OCI-LY3 (cell line): ENCODE results near the gene BNC2.

Experiments
- CTCF ChIP-seq: fragments of 200-600, 300-600 bp; sonication (generic); IDR thresholded peaks from 2 replicates; pipeline ENCODE4 v1.5.1; 2014; ENCODE audit warnings: antibody characterized with exemption, low read length, low read depth
- EZH2phosphoT487 ChIP-seq: fragments of 200-600 bp; shearing (Covaris generic); IDR thresholded peaks from 2 replicates; pipeline ENCODE4 v1.6.1; 2018; ENCODE audit warnings: antibody characterized with exemption, mixed run types, low read depth

- TF ChIP-seq CTCF (no peak), EZH2phosphoT487 (no peak)
Observed at GRCh38 chr9:16817514-16817913, 53.0 kb downstream of the BNC2 start.
